ENCODE results near the gene PLIN3. TPM values are rescaled to one million over a fixed set of nuclear protein-coding genes. Genes with fewer than 3 reads are reported as not detected.

PLIN3 gene
- total and polyA plus RNA-seq, 2 donors (not counting 1 experiment from before 2014, with no cell fraction given): 133 to 191 TPM

DNA sequence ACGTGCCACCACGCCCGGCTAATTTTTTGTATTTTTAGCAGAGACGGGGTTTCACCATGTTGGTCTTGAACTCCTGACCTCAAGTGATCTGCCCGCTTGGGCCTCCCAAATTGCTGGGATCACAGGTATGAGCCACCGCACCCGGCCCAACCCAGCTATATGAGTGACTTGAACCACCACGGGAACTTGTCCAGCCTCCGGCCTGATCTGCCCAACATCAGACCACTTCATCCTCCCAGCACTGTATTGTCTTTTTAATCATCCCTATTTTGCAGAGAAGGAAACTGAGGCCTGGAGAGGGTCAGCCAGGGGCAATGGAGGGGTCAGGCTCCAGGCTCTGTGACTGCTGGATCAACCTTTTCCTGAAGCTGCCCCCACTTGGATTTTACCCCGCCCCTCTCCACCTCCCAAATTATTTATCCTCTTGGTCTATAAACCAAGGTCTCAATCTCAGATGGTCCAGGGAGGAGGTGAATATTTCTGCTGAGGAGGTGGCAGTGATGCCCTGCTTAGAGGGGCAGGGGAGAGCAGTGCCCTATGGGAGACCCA lies 893 bp upstream of the PLIN3 start:
- H2AFZ ChIP-seq (ENCODE audit: low read length): no peak overlapping the region
- TF ChIP-seq, protein P1, sequence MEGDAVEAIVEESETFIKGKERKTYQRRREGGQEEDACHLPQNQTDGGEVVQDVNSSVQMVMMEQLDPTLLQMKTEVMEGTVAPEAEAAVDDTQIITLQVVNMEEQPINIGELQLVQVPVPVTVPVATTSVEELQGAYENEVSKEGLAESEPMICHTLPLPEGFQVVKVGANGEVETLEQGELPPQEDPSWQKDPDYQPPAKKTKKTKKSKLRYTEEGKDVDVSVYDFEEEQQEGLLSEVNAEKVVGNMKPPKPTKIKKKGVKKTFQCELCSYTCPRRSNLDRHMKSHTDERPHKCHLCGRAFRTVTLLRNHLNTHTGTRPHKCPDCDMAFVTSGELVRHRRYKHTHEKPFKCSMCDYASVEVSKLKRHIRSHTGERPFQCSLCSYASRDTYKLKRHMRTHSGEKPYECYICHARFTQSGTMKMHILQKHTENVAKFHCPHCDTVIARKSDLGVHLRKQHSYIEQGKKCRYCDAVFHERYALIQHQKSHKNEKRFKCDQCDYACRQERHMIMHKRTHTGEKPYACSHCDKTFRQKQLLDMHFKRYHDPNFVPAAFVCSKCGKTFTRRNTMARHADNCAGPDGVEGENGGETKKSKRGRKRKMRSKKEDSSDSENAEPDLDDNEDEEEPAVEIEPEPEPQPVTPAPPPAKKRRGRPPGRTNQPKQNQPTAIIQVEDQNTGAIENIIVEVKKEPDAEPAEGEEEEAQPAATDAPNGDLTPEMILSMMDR (conservative IDR thresholded peaks at IDR 0.05 in 1 of 2, IDR thresholded peaks at IDR 0.05 in 1 of 2; ENCODE audit: low read depth in 1 of 2, low read length in 2 of 2): no peak
- no peak for TF ChIP-seq EZH2 (IDR thresholded peaks at IDR 0.05; ENCODE audit: low read length, missing control alignments)
- no peaks in the 10 kb centered on the region for H4K20me1 ChIP-seq (ENCODE audit: control insufficient read depth, extremely low read depth, insufficient read depth, low read length)
- H3K4me1 ChIP-seq (ENCODE audit: control insufficient read depth, extremely low read depth, insufficient read depth, low read length): peaks cover 5% of the 10 kb centered on the region
- no peaks in the 10 kb centered on the region for H3K27me3 ChIP-seq (ENCODE audit: control insufficient read depth, insufficient read depth, low read length)
- H3K27ac ChIP-seq (ENCODE audit: insufficient read depth, low read length): peak overlapping the region; percentile 91
- H3K4me3 ChIP-seq (replicated peaks in 1 of 4; ENCODE audit: control extremely low read depth in 1 of 4, insufficient read depth in 1 of 4, low read depth in 3 of 4, low read length in 4 of 4): no peak overlapping the region
- H3K9ac ChIP-seq (ENCODE audit: insufficient read depth, low read length): no peak overlapping the region
- H3K9me3 ChIP-seq (ENCODE audit: control insufficient read depth, insufficient read depth, low read depth, low read length): no peaks in the 10 kb centered on the region
- peaks cover 35% of the 10 kb centered on the region for H3K79me2 ChIP-seq (ENCODE audit: control insufficient read depth, insufficient read depth, low read length)
- H3K36me3 ChIP-seq (ENCODE audit: control insufficient read depth, insufficient read depth, low read length): no peaks in the 10 kb centered on the region
- DNase-seq (ENCODE audit: low read depth in 2 of 2): no peak
- no peak overlapping the region for H3K4me2 ChIP-seq (ENCODE audit: extremely low read depth, insufficient read depth, low read length)

DNA sequence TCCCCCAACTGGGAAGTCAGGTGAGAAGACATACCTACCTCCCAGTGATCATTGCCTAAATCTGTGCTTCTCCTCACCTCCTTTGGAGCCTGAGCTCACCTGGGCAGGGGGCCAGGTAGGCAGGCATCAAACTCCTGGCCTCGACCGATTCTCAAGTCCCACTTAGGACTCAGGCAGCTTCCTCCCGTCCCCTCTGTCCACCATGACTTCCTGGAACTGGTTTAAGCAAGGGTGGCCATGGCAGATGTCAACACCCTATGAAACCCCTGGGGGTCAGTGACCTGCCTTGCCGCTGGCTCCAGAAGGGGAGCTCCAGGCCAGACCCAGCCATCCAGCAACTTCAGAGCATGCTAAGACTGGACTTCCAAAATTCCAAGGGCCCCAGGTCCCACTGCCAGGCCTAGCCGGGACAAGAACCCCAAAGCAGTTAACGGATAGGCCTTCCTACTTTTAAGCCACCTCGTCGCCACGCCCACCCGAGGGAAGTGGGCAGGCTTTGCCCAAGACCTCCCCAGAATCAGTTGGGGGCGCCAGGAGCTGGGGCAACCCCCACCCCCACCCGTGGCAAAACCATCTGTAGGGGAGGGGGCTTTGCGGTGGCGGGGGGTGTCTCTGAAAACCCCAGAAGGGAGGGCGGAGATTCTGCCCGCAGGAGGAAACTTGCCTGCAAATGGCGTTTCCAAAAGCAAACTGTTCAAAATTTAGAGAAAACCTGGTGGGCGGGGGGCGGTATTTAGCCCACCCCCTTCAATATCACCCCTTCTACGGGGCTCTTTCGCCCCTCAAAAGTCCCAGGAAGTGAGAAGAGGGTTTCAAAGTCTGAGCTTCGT lies 657 bp downstream of the PLIN3 start:
- DNase-seq (ENCODE audit: low read depth in 2 of 2): peak; percentile 44 to 48
- Histone ChIP-seq H3K27ac (ENCODE audit: insufficient read depth, low read length) (peak overlapping the region; percentile 76), H3K4me1 (ENCODE audit: control insufficient read depth, extremely low read depth, insufficient read depth, low read length) (peaks cover 3% of the 10 kb centered on the region), H3K36me3 (ENCODE audit: control insufficient read depth, insufficient read depth, low read length) (peaks cover 3% of the 10 kb centered on the region), H4K20me1 (ENCODE audit: control insufficient read depth, extremely low read depth, insufficient read depth, low read length) (no peaks in the 10 kb centered on the region), H2AFZ (ENCODE audit: low read length) (no peak overlapping the region), H3K79me2 (ENCODE audit: control insufficient read depth, insufficient read depth, low read length) (peaks cover 44% of the 10 kb centered on the region), H3K9me3 (ENCODE audit: control insufficient read depth, insufficient read depth, low read depth, low read length) (no peaks in the 10 kb centered on the region), H3K9ac (ENCODE audit: insufficient read depth, low read length) (peak overlapping the region; percentile 64), H3K4me2 (ENCODE audit: extremely low read depth, insufficient read depth, low read length) (peak overlapping the region; percentile 76), H3K4me3 (replicated peaks in 1 of 4; ENCODE audit: control extremely low read depth in 1 of 4, insufficient read depth in 1 of 4, low read depth in 3 of 4, low read length in 4 of 4) (peak overlapping the region; percentile 71 to 96 (median 86)), H3K27me3 (ENCODE audit: control insufficient read depth, insufficient read depth, low read length) (no peaks in the 10 kb centered on the region)
- no peak for TF ChIP-seq EZH2 (IDR thresholded peaks at IDR 0.05; ENCODE audit: low read length, missing control alignments)
- TF ChIP-seq, protein P1 (conservative IDR thresholded peaks at IDR 0.05 in 1 of 2, IDR thresholded peaks at IDR 0.05 in 1 of 2; ENCODE audit: low read depth in 1 of 2, low read length in 2 of 2): no peak

DNA sequence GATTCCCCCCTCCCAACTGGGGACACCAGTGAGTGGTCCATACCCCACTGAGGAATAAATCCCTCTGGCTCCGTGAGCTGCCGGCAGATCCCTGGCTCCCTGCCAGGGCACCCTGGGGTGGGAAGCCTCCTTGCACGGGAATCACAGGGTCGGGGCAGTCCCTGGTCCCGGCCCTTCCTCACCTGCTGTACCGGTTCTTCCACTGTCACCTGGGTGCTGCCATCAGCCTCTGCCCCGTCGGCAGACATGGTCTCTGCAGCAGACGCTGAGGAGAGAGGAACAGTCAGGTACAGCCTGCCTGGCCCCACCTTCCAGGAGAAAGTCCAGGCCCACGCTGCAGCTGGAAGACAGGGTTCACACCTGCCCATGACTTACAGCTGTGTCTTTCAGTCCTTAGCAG lies 6.3 kb downstream of the PLIN3 start:
- Histone ChIP-seq H3K4me1 (ENCODE audit: control insufficient read depth, extremely low read depth, insufficient read depth, low read length) (peaks cover 1% of the 10 kb centered on the region), H3K4me3 (replicated peaks in 1 of 4; ENCODE audit: control extremely low read depth in 1 of 4, insufficient read depth in 1 of 4, low read depth in 3 of 4, low read length in 4 of 4) (no peak overlapping the region), H3K4me2 (ENCODE audit: extremely low read depth, insufficient read depth, low read length) (no peak overlapping the region), H3K9ac (ENCODE audit: insufficient read depth, low read length) (no peak overlapping the region), H3K27ac (ENCODE audit: insufficient read depth, low read length) (no peak overlapping the region), H3K36me3 (ENCODE audit: control insufficient read depth, insufficient read depth, low read length) (peaks cover 19% of the 10 kb centered on the region), H2AFZ (ENCODE audit: low read length) (no peak overlapping the region), H4K20me1 (ENCODE audit: control insufficient read depth, extremely low read depth, insufficient read depth, low read length) (no peaks in the 10 kb centered on the region), H3K9me3 (ENCODE audit: control insufficient read depth, insufficient read depth, low read depth, low read length) (no peaks in the 10 kb centered on the region), H3K79me2 (ENCODE audit: control insufficient read depth, insufficient read depth, low read length) (peaks cover 42% of the 10 kb centered on the region), H3K27me3 (ENCODE audit: control insufficient read depth, insufficient read depth, low read length) (no peaks in the 10 kb centered on the region)
- no peak for TF ChIP-seq EZH2 (IDR thresholded peaks at IDR 0.05; ENCODE audit: low read length, missing control alignments)
- TF ChIP-seq, protein P1 (conservative IDR thresholded peaks at IDR 0.05 in 1 of 2, IDR thresholded peaks at IDR 0.05 in 1 of 2; ENCODE audit: low read depth in 1 of 2, low read length in 2 of 2): no peak
- no peak for DNase-seq (ENCODE audit: low read depth in 2 of 2)
